ENCODE data around the gene PIH1D1. TPM values are rescaled to one million over a fixed set of nuclear protein-coding genes. Genes with fewer than 3 reads are reported as not detected.
A peak's percentile ranks its signal among the peaks of the same experiment; 100 is the strongest.

PIH1D1 gene
- total and polyA plus RNA-seq, 12 donors = 26.6 to 131 (median 83.6) TPM

GRCh38 chr19:49458567-49458903 lies 6.9 kb upstream of the PIH1D1 start:
- Histone ChIP-seq H3K27ac (peak overlapping the region in 3 of 5 donors; percentile 0 to 72 (median 49)), H3K9me3 (replicated peaks in 1 of 3) (no peaks in the 10 kb centered on the region), H3K36me3 (replicated peaks in 1 of 2) (peaks cover 0 to 5% of the 10 kb centered on the region in 2 donors), H3K4me3 (no peak overlapping the region), H3K27me3 (no peaks in the 10 kb centered on the region), H3K4me1 (replicated peaks in 1 of 2) (peaks cover 3 to 13% of the 10 kb centered on the region in 2 donors)
- no peak for TF ChIP-seq CTCF (IDR thresholded peaks at IDR 0.05)
- 82 to 94% (median 90%) methylated on average over 3 to 5 of the region's 5 CpGs for WGBS, 4 donors
- intact Hi-C loops (cut with DNase I) = no loop called here
- DNase-seq = no peak

DNA sequence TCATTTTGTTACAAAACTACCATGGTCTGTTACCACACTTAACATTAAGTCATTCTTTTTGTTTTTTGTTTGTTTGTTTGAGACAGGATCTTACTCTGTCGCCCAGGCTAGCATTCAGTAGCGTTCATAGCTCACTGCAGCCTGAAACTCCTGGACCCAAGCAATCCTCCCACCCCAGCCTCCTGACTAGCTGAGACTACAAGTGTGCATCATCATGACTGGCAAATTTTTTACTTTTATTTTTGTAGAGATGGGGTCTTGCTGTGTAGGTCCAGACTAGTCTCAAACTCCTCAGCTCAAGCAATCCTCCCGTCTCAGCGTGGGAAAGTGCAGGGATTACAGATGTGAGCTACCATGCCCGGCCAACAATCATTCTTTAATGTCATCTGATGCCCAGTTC lies 4.7 kb upstream of the PIH1D1 start:
- Histone ChIP-seq H3K27ac (peak overlapping the region in 2 of 5 donors; percentile 72 to 77), H3K4me3 (no peak overlapping the region), H3K27me3 (no peaks in the 10 kb centered on the region), H3K4me1 (replicated peaks in 1 of 2) (peaks cover 3 to 13% of the 10 kb centered on the region in 2 donors), H3K36me3 (replicated peaks in 1 of 2) (peaks cover 0 to 5% of the 10 kb centered on the region in 2 donors), H3K9me3 (replicated peaks in 1 of 3) (no peaks in the 10 kb centered on the region)
- TF ChIP-seq CTCF (IDR thresholded peaks at IDR 0.05) = no peak
- TF ChIP-seq POLR2A (IDR thresholded peaks at IDR 0.05) = no peak
- WGBS, 4 donors = 73 to 82% (median 78%) methylated on average over 5 of the region's 5 CpGs
- no peak for DNase-seq
- intact Hi-C loops (cut with DNase I) = no loop called here

- Histone ChIP-seq H3K27me3 (no peaks in the 10 kb centered on the region), H3K27ac (peak overlapping the region in 1 of 5 donors; percentile 72), H3K4me3 (no peak overlapping the region), H3K4me1 (replicated peaks in 1 of 2) (peaks cover 3 to 15% of the 10 kb centered on the region in 2 donors), H3K9me3 (replicated peaks in 1 of 3) (no peaks in the 10 kb centered on the region), H3K36me3 (replicated peaks in 1 of 2) (peaks cover 0 to 5% of the 10 kb centered on the region in 2 donors)
- 74 to 77% (median 76%) methylated on average over 5 of the region's 5 CpGs for WGBS, 4 donors
- DNase-seq = no peak
- no peak for TF ChIP-seq POLR2A (IDR thresholded peaks at IDR 0.05)
- no peak for TF ChIP-seq CTCF (IDR thresholded peaks at IDR 0.05)
- intact Hi-C loops (cut with DNase I) = no loop called here
Observed at GRCh38 chr19:49455773-49456172, 4.2 kb upstream of the PIH1D1 start.

DNA sequence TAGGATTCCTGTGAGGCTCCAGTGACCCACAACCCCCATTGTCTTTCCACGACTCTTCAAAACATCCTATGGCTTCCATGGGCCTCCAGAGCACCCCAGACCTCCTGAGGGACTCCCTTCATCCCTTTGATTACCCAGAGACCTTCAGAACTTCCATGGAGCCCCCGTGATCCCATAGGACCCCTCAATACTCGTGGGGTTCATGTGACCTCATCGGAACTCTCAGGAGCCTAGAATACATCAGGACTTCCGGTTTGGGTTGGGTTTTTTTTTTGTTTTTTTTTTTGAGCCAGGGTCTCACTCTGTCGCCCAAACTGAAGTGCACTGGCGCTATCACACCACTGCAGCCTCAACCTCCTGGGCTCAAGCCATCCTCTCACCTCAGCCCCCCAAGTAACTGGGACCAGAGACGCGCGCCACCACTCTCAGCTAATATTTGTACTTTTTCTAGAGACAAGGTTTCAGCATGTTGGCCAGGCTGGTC lies 2.2 kb upstream of the PIH1D1 start:
- intact Hi-C loops (cut with DNase I) = no loop called here
- 36 to 45% (median 38%) methylated on average over 10 of the region's 10 CpGs for WGBS, 4 donors
- peaks cover 3 to 22% of the 10 kb centered on the region in 2 donors for H3K4me1 ChIP-seq (replicated peaks in 1 of 2)

More for the DNA sequence above, 2.2 kb upstream of the PIH1D1 start:
- peak overlapping the region in 3 of 4 donors; percentile 52 to 80 (median 66) for H3K4me3 ChIP-seq
- no peaks in the 10 kb centered on the region for H3K27me3 ChIP-seq
- no peak for TF ChIP-seq CTCF (IDR thresholded peaks at IDR 0.05)
- no peak for TF ChIP-seq POLR2A (IDR thresholded peaks at IDR 0.05)
- DNase-seq = no peak
- H3K27ac ChIP-seq = peak overlapping the region; percentile 82 to 97 (median 91)
- no peaks in the 10 kb centered on the region for H3K9me3 ChIP-seq (replicated peaks in 1 of 3)
- H3K36me3 ChIP-seq (replicated peaks in 1 of 2) = peaks cover 0 to 5% of the 10 kb centered on the region in 2 donors
